Naive thymus-derived CD4-positive, alpha-beta T cell (primary cell): ENCODE data around the gene CAB39L. TPM values are rescaled to one million over a fixed set of nuclear protein-coding genes. Genes with fewer than 3 reads are reported as not detected.

ENCODE experiments used
- ATAC-seq: fragments of 150-1000 bp; cut with Tn5 transposase; 2 replicates; pipeline ENCODE4 v1.10.0; 2021; ENCODE audit warnings: mild to moderate bottlenecking, moderate library complexity
- CTCF ChIA-PET: fragments of 350-600 bp; sonication (Branson Sonifier 250); formaldehyde crosslinking; loops from one replicate; lab custom pipeline; 2021; ENCODE audit warnings: antibody characterized with exemption; lab: Charles Lee
- POLR2A ChIA-PET: fragments of 350-600 bp; sonication (Branson Sonifier 250); formaldehyde crosslinking; loops from one replicate; lab custom pipeline; 2021; ENCODE audit warnings: antibody characterized with exemption, inconsistent platforms; lab: Charles Lee
- DNase-seq, 9 donors: peaks; one replicate each; pipeline versions ENCODE4 v3.0.0 to v3.0.0-alpha.2; 2020 to 2022; ENCODE audit warnings: mixed read lengths in 1 of 9
- H3K27ac ChIP-seq: one replicate; pipeline ENCODE4 v1.7.0; 2013; ENCODE audit warnings: mild to moderate bottlenecking, low read depth, low read length, moderate library complexity
- H3K27me3 ChIP-seq, 2 donors: one replicate each; pipeline ENCODE4 v1.7.0; 2013; ENCODE audit warnings: low read length in 2 of 2, mild to moderate bottlenecking in 2 of 2, moderate library complexity in 2 of 2; ENCODE audit not compliant: control insufficient read depth in 2 of 2, insufficient read depth in 2 of 2
- H3K36me3 ChIP-seq, 3 experiments: 1 replicate in 2 of 3; 2 replicates in 1 of 3; pipeline ENCODE4 v1.7.0; 2013; ENCODE audit warnings: low read length in 3 of 3, mild to moderate bottlenecking in 3 of 3, moderate library complexity in 1 of 3; ENCODE audit not compliant: insufficient read depth in 3 of 3, control insufficient read depth in 2 of 3
- H3K4me1 ChIP-seq, 2 donors: one replicate each; pipeline ENCODE4 v1.7.0; 2013; ENCODE audit warnings: low read length in 2 of 2, mild to moderate bottlenecking in 2 of 2, moderate library complexity in 1 of 2; ENCODE audit not compliant: control insufficient read depth in 2 of 2, insufficient read depth in 2 of 2
- H3K4me3 ChIP-seq: 2 replicates; pipeline ENCODE4 v1.7.0; 2013; ENCODE audit warnings: mild to moderate bottlenecking, low read length
- H3K9me3 ChIP-seq, 3 experiments: 1 replicate in 2 of 3; 2 replicates in 1 of 3; pipeline ENCODE4 v1.7.0; 2013; ENCODE audit warnings: low read length in 3 of 3; ENCODE audit not compliant: control insufficient read depth in 2 of 3
- H3K27ac Mint-ChIP-seq, 9 donors: one replicate each; pipeline ENCODE4 v1.8.0; 2020 to 2022; ENCODE audit warnings: mixed read lengths in 9 of 9, mild to moderate bottlenecking in 8 of 9, moderate library complexity in 5 of 9, inconsistent platforms in 2 of 9
- H3K27me3 Mint-ChIP-seq, 5 donors: one replicate each; pipeline ENCODE4 v1.8.0; 2021 to 2022; ENCODE audit warnings: mixed read lengths in 5 of 5, mild to moderate bottlenecking in 1 of 5
- H3K36me3 Mint-ChIP-seq, 5 donors: one replicate each; pipeline ENCODE4 v1.8.0; 2020 to 2022; ENCODE audit warnings: mixed read lengths in 5 of 5, mild to moderate bottlenecking in 3 of 5, inconsistent platforms in 1 of 5
- H3K4me1 Mint-ChIP-seq, 7 donors: one replicate each; pipeline ENCODE4 v1.8.0; 2020 to 2022; ENCODE audit warnings: mixed read lengths in 7 of 7, mild to moderate bottlenecking in 3 of 7, inconsistent platforms in 1 of 7
- H3K4me3 Mint-ChIP-seq, 10 donors: one replicate each; pipeline ENCODE4 v1.8.0; 2020 to 2022; ENCODE audit warnings: mild to moderate bottlenecking in 10 of 10, mixed read lengths in 10 of 10, moderate library complexity in 6 of 10, inconsistent platforms in 2 of 10
- H3K9me3 Mint-ChIP-seq, 11 donors: one replicate each; pipeline ENCODE4 v1.8.0; 2020 to 2022; ENCODE audit warnings: mixed read lengths in 11 of 11, mild to moderate bottlenecking in 4 of 11, inconsistent platforms in 1 of 11, moderate library complexity in 1 of 11
- intact Hi-C, 2 donors: fragments of 100-400 bp; cut with micrococcal nuclease; formaldehyde crosslinking; loops; one replicate each; pipeline ENCODE4 v1.15.1; 2023
- polyA plus RNA-seq, 2 donors: library from polyadenylated mRNA; unstranded; fragments of 300-500 nt; fragmentation: Illumina TruSeq; gene quantifications; one replicate each; pipeline ENCODE4 v1.2.3, GENCODE V29; 2021
- total RNA-seq, 6 experiments: library from RNA in 5 of 6; stranded (reverse) in 5 of 6; gene quantifications; 1 replicate in 5 of 6; 2 replicates in 1 of 6; pipeline ENCODE4 v1.2.3 and lab custom pipeline; 2021 to 2026

CAB39L gene
- total and polyA plus RNA-seq, 7 experiments from 2014 or later, result 2.9 to 5.9 (median 4.6) TPM

- H3K4me1 ChIP-seq, result no peaks in the 10 kb centered on the region
- DNase-seq (no peak), ATAC-seq (no peak)
- peaks cover 0 to 8% (median 0%) of the 10 kb centered on the region in 7 donors for H3K4me1 Mint-ChIP-seq
- H3K27me3 Mint-ChIP-seq, result no peaks in the 10 kb centered on the region
- H3K4me3 Mint-ChIP-seq, result no peak overlapping the region
- ChIA-PET CTCF (no interaction called here), POLR2A (no interaction called here)
- H3K27me3 ChIP-seq, result no peaks in the 10 kb centered on the region
- peaks cover 0 to 34% (median 25%) of the 10 kb centered on the region in 5 donors for H3K36me3 Mint-ChIP-seq
- H3K9me3 ChIP-seq, result no peaks in the 10 kb centered on the region
- H3K27ac Mint-ChIP-seq, result no peak overlapping the region
- H3K27ac ChIP-seq, result no peak overlapping the region
- no peaks in the 10 kb centered on the region for H3K36me3 ChIP-seq
- intact Hi-C loops, result loop anchor here in 1 of 2 donors (1.0 kb wide), 1 partner anchor 31 kb away; no protein-coding TSS in a partner anchor
- no peak overlapping the region for H3K4me3 ChIP-seq
- H3K9me3 Mint-ChIP-seq, result peaks cover 0 to 6% (median 1%) of the 10 kb centered on the region in 11 donors
These were observed 90.0 kb downstream of the CAB39L start for GRCh38 chr13:49353908-49354307.

DNA sequence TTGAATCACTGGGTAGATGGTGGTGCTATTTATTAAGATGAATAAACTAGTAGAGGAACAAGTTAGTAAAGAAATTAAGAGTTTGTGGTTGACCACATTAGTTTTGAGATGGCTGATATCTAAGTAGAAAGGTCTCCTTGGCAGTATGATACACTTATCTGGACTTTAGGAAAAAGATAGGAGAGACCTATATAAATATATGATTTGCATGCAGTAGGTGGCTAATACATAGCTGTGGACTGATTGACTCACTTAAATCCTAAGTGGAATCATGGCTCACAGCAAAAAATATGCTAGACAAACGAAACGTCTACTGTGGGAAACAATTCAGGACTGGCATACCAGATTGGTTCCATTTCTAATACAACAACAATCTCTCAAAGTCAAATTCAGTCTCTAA, 92.0 kb downstream of the CAB39L start:
- ChIA-PET CTCF (no interaction called here), POLR2A (interaction anchor here (0.5 kb wide), 1 partner anchor 234 kb away, joined by 3 read pairs; no protein-coding TSS in a partner anchor)
- Mint-ChIP-seq H3K4me1 (peaks cover 0 to 8% (median 0%) of the 10 kb centered on the region in 7 donors), H3K4me3 (no peak overlapping the region), H3K9me3 (peaks cover 0 to 6% (median 2%) of the 10 kb centered on the region in 11 donors), H3K27ac (no peak overlapping the region), H3K36me3 (peaks cover 0 to 30% (median 10%) of the 10 kb centered on the region in 5 donors), H3K27me3 (no peaks in the 10 kb centered on the region)
- intact Hi-C loops, result no loop called here
- no peaks in the 10 kb centered on the region for H3K27me3 ChIP-seq
- H3K4me1 ChIP-seq, result no peaks in the 10 kb centered on the region
- ATAC-seq (no peak), DNase-seq (no peak)
- no peaks in the 10 kb centered on the region for H3K36me3 ChIP-seq
- H3K27ac ChIP-seq, result no peak overlapping the region
- H3K9me3 ChIP-seq, result no peaks in the 10 kb centered on the region
- H3K4me3 ChIP-seq, result no peak overlapping the region

- Histone ChIP-seq H3K36me3 (no peaks in the 10 kb centered on the region), H3K4me3 (no peak overlapping the region), H3K9me3 (no peaks in the 10 kb centered on the region), H3K27ac (no peak overlapping the region), H3K27me3 (no peaks in the 10 kb centered on the region), H3K4me1 (no peaks in the 10 kb centered on the region)
- H3K4me1 Mint-ChIP-seq, result peaks cover 0 to 8% (median 3%) of the 10 kb centered on the region in 7 donors
- H3K27me3 Mint-ChIP-seq, result no peaks in the 10 kb centered on the region
- intact Hi-C loops, result no loop called here
- ChIA-PET POLR2A (no interaction called here), CTCF (no interaction called here)
- ATAC-seq (no peak), DNase-seq (no peak)
- H3K36me3 Mint-ChIP-seq, result peaks cover 0 to 24% (median 6%) of the 10 kb centered on the region in 5 donors
- H3K27ac Mint-ChIP-seq, result no peak overlapping the region
- peaks cover 0 to 3% (median 0%) of the 10 kb centered on the region in 11 donors for H3K9me3 Mint-ChIP-seq
- H3K4me3 Mint-ChIP-seq, result no peak overlapping the region
These were observed 95.1 kb downstream of the CAB39L start for GRCh38 chr13:49348751-49349150.

GRCh38 chr13:49347650-49348385, 96.0 kb downstream of the CAB39L start:
- Histone ChIP-seq H3K27ac (no peak overlapping the region), H3K9me3 (no peaks in the 10 kb centered on the region), H3K4me3 (no peak overlapping the region), H3K27me3 (no peaks in the 10 kb centered on the region), H3K36me3 (no peaks in the 10 kb centered on the region), H3K4me1 (no peaks in the 10 kb centered on the region)
- POLR2A ChIA-PET, result no interaction called here
- Mint-ChIP-seq H3K36me3 (peaks cover 0 to 24% (median 6%) of the 10 kb centered on the region in 5 donors), H3K27ac (no peak overlapping the region), H3K4me3 (no peak overlapping the region), H3K9me3 (peaks cover 0 to 3% (median 0%) of the 10 kb centered on the region in 11 donors), H3K4me1 (peaks cover 0 to 12% (median 8%) of the 10 kb centered on the region in 7 donors), H3K27me3 (no peaks in the 10 kb centered on the region)
- DNase-seq (no peak), ATAC-seq (no peak)
- CTCF ChIA-PET, result no interaction called here
- intact Hi-C loops, result no loop called here

- Histone ChIP-seq H3K4me1 (no peaks in the 10 kb centered on the region), H3K36me3 (no peaks in the 10 kb centered on the region), H3K9me3 (no peaks in the 10 kb centered on the region), H3K4me3 (no peak overlapping the region), H3K27me3 (no peaks in the 10 kb centered on the region), H3K27ac (no peak overlapping the region)
- no peak for DNase-seq
- no peak for ATAC-seq
- Mint-ChIP-seq H3K4me1 (peaks cover 0 to 11% (median 8%) of the 10 kb centered on the region in 7 donors), H3K9me3 (peaks cover 0 to 3% (median 0%) of the 10 kb centered on the region in 11 donors), H3K27me3 (no peaks in the 10 kb centered on the region), H3K4me3 (no peak overlapping the region), H3K36me3 (peaks cover 0 to 20% (median 6%) of the 10 kb centered on the region in 5 donors), H3K27ac (peak overlapping the region in 1 of 9 donors; percentile 51)
- intact Hi-C loops, result no loop called here
- CTCF ChIA-PET, result no interaction called here
- POLR2A ChIA-PET, result no interaction called here
These were observed 97.4 kb downstream of the CAB39L start for GRCh38 chr13:49346460-49346859.

DNA sequence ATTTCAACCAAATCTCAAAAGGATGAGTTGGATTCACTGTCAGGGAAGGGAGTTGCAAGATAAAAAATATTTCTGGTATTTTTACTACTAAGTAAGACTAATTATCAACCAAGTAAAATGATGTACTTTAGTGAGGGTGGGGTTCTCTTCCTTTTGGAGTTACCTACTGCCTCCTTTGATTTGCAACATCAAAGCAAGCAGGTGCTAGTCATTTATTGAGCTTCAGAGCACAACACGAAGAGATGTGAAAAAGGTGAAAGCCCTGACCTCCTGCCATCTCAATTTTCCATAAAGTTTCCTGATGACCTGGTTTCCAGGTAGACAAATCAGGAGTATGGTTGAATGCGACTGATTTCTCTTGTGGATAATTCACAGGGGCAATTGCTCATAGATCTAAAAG, 100.1 kb downstream of the CAB39L start:
- Mint-ChIP-seq H3K27me3 (no peaks in the 10 kb centered on the region), H3K36me3 (peaks cover 0 to 19% (median 8%) of the 10 kb centered on the region in 5 donors), H3K27ac (peak overlapping the region in 1 of 9 donors; percentile 73), H3K4me1 (peaks cover 0 to 11% (median 8%) of the 10 kb centered on the region in 7 donors), H3K4me3 (no peak overlapping the region), H3K9me3 (no peaks in the 10 kb centered on the region)
- H3K27me3 ChIP-seq, result no peaks in the 10 kb centered on the region
- no peak for ATAC-seq
- H3K9me3 ChIP-seq, result no peaks in the 10 kb centered on the region
- intact Hi-C loops, result no loop called here
- H3K4me1 ChIP-seq, result no peaks in the 10 kb centered on the region
- no peaks in the 10 kb centered on the region for H3K36me3 ChIP-seq
- no peak overlapping the region for H3K27ac ChIP-seq
- CTCF ChIA-PET, result interaction anchor here (0.6 kb wide), 1 partner anchor 481 kb away, joined by 4 read pairs; no protein-coding TSS in a partner anchor
- H3K4me3 ChIP-seq, result no peak overlapping the region
- POLR2A ChIA-PET, result no interaction called here
- no peak for DNase-seq
